BLaER1 (cell line): Measurements from ENCODE around the gene FBXW11.

Experiments used
- H3K27ac ChIP-seq: shearing (Covaris generic); formaldehyde crosslinking; 2 replicates; pipeline ENCODE4 v1.8.1; 2022
- H3K27me3 ChIP-seq: shearing (Covaris generic); formaldehyde crosslinking; 2 replicates; pipeline ENCODE4 v1.8.1; 2022
- H3K36me3 ChIP-seq: shearing (Covaris generic); formaldehyde crosslinking; 2 replicates; pipeline ENCODE4 v1.8.1; 2022
- H3K4me1 ChIP-seq: shearing (Covaris generic); formaldehyde crosslinking; 2 replicates; pipeline ENCODE4 v1.8.1; 2022
- H3K4me2 ChIP-seq: shearing (Covaris generic); formaldehyde crosslinking; 2 replicates; pipeline ENCODE4 v1.8.1; 2022
- H3K4me3 ChIP-seq: shearing (Covaris generic); formaldehyde crosslinking; 2 replicates; pipeline ENCODE4 v1.8.1; 2022
- H3K9ac ChIP-seq: shearing (Covaris generic); formaldehyde crosslinking; 2 replicates; pipeline ENCODE4 v1.8.1; 2022
- H3K9me3 ChIP-seq: shearing (Covaris generic); formaldehyde crosslinking; 2 replicates; pipeline ENCODE4 v1.8.1; 2022
- H4K20me1 ChIP-seq: shearing (Covaris generic); formaldehyde crosslinking; 2 replicates; pipeline ENCODE4 v1.8.1; 2022
- Cebpa-rat ChIP-seq: shearing (Covaris generic); IDR thresholded peaks from 2 replicates; pipeline ENCODE4 v1.8.1; 2022

The FBXW11 gene

DNA sequence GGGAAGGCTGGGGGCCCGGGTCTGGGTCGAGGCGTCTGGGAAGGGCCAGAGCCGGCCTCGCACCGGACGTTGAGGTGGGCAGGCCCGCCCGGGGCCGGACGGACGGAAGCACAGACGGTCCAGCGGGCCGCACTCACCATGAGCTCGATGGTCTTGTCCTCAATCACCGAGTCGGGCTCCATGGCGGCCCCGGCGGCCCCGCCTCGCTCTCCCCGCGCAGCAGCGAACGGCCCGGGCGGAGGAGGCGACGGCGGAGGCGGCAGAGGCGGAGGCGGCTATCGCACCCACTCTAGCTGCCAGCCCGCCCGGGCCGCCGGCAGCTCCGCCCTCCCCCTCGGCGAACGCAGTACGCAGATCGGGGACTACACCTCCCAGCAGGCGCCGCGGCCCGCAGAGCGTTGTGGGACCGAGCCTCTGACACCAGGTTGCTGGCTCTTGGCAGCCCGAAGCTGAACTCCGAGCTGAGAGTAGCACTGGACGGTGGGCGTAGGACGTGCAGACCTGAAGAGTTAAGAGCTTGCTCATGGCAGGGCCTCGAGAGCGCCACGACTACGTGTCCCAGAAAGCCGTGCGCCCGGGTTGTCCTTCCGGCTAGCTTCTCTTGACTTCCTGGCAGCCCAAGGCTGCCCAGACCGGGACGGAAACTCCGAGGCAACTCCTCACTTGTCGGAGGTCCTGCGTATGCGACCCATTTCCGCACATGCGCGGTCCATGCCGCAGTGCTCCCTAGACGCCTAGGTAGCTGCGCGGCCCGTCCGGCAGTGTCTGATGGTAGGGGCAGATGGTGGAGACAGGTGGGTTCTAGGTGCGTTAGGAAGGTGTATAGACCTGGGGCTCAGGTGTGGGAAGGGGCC is at the start of gene FBXW11:
Gene FBXW11, minus strand, starts transcription at position 318 of the 854 bp plus-strand sequence. Its CDS starts 136 bp downstream, at position 182.
- peaks cover 41% of the 10 kb centered on the region for H3K4me1 ChIP-seq
- H3K9ac ChIP-seq: peak within 1 kb of the TSS; percentile 97
- TF ChIP-seq Cebpa-rat: no peak
- H3K4me2 ChIP-seq: peak within 1 kb of the TSS; percentile 96
- H3K4me3 ChIP-seq: peak within 1 kb of the TSS; percentile 99
- no peaks in the 10 kb centered on the region for H3K27me3 ChIP-seq
- no peaks in the 10 kb centered on the region for H3K9me3 ChIP-seq
- no peaks in the 10 kb centered on the region for H3K36me3 ChIP-seq
- H3K27ac ChIP-seq: peak within 1 kb of the TSS; percentile 96
- peaks cover 43% of the 10 kb centered on the region for H4K20me1 ChIP-seq

DNA sequence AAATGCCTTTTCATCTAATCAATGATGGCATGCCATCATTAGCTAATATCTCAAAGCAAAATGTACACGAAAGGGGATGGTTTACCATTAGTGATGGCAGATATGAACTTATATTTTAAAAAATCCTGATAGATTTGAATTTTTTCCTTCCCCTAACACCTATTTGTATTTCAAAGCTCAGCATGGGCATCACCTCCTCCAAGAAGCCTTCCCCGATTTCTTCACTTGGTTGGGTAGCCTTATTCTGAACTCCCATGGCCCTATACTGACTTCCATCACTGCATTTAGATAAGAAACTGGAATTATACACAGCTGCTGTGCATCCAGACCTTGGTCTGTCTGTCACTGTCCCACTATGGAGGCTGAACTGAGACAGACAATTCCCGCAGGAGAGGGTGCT is 49.6 kb upstream of the FBXW11 start:
- Histone ChIP-seq H3K4me3 (no peak overlapping the region), H3K9ac (no peak overlapping the region), H3K4me2 (no peak overlapping the region), H3K4me1 (no peaks in the 10 kb centered on the region), H3K9me3 (no peaks in the 10 kb centered on the region), H3K27me3 (no peaks in the 10 kb centered on the region), H3K27ac (no peak overlapping the region), H4K20me1 (no peaks in the 10 kb centered on the region), H3K36me3 (peaks cover 97% of the 10 kb centered on the region)
- no peak for TF ChIP-seq Cebpa-rat

DNA sequence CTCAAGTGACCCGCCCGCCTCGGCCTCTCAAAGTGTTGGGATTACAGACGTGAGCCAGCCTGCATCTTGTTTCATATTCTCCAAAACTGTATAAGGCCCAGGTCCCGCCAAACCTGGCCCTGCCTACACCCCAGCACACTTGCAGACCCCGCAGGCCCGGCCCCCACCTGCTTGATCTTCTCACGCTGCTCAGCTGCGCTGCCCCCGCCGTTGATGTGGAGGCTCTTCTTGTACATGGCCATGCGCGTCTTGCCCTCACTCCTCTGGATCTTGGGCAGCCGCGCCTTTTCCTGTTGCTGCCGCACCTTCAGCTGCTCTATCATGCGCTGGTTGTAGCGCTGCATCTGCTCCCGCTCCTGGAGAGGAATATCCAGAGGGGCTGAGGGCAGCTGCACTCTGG is 49.0 kb upstream of the FBXW11 start:
- H3K36me3 ChIP-seq: peaks cover 97% of the 10 kb centered on the region
- no peaks in the 10 kb centered on the region for H3K4me1 ChIP-seq
- H3K27me3 ChIP-seq: no peaks in the 10 kb centered on the region
- no peaks in the 10 kb centered on the region for H3K9me3 ChIP-seq
- H4K20me1 ChIP-seq: no peaks in the 10 kb centered on the region
- no peak overlapping the region for H3K4me3 ChIP-seq
- no peak overlapping the region for H3K4me2 ChIP-seq
- no peak for TF ChIP-seq Cebpa-rat
- H3K27ac ChIP-seq: no peak overlapping the region
- H3K9ac ChIP-seq: no peak overlapping the region

DNA sequence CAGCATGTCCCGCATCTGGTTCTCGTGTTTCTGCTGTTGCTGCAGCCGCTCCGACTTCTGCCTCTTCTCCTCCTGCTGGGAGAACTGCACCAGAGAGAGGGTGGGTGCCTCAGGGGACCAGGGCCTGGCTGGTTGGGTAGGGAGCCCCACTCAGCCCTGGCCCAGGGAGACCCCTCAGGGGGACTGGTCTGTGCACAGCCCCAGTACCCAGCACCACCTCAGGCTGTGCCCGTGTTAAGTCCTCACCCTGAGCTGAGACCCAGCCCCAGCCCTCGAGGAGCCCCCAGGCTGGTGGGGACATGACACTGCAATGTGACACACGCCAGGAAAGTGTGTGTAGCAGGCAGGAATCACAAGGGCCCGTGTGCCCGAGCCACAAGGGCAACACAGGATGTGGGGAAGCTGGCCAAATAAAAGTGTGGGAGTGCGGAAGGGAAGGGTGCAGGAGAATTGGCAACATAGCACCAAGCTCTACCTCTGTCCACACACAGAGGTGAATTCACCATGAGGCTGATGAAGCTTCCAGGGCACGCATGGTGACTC is 48.2 kb upstream of the FBXW11 start:
- peaks cover 6% of the 10 kb centered on the region; the same call in 1 of the 2 replicates for H3K4me1 ChIP-seq
- no peak overlapping the region for H3K4me3 ChIP-seq
- TF ChIP-seq Cebpa-rat: no peak
- H3K27ac ChIP-seq: no peak overlapping the region
- no peak overlapping the region for H3K9ac ChIP-seq
- H3K36me3 ChIP-seq: peaks cover 97% of the 10 kb centered on the region
- H3K4me2 ChIP-seq: no peak overlapping the region
- H3K27me3 ChIP-seq: no peaks in the 10 kb centered on the region
- H4K20me1 ChIP-seq: no peaks in the 10 kb centered on the region
- H3K9me3 ChIP-seq: no peaks in the 10 kb centered on the region

GRCh38 chr5:172052450-172053236 is 46.2 kb upstream of the FBXW11 start:
- Histone ChIP-seq H4K20me1 (no peaks in the 10 kb centered on the region), H3K4me2 (no peak overlapping the region), H3K4me3 (no peak overlapping the region), H3K4me1 (peaks cover 20% of the 10 kb centered on the region), H3K9ac (no peak overlapping the region), H3K27me3 (no peaks in the 10 kb centered on the region), H3K36me3 (peaks cover 97% of the 10 kb centered on the region), H3K9me3 (no peaks in the 10 kb centered on the region), H3K27ac (no peak overlapping the region)
- no peak for TF ChIP-seq Cebpa-rat

GRCh38 chr5:172051643-172052339 is 45.4 kb upstream of the FBXW11 start:
- no peak for TF ChIP-seq Cebpa-rat
- H4K20me1 ChIP-seq: no peaks in the 10 kb centered on the region
- peaks cover 29% of the 10 kb centered on the region for H3K4me1 ChIP-seq
- H3K36me3 ChIP-seq: peaks cover 98% of the 10 kb centered on the region
- no peak overlapping the region for H3K9ac ChIP-seq
- H3K4me2 ChIP-seq: no peak overlapping the region
- no peak overlapping the region for H3K4me3 ChIP-seq
- H3K27ac ChIP-seq: no peak overlapping the region
- H3K9me3 ChIP-seq: no peaks in the 10 kb centered on the region
- no peaks in the 10 kb centered on the region for H3K27me3 ChIP-seq

DNA sequence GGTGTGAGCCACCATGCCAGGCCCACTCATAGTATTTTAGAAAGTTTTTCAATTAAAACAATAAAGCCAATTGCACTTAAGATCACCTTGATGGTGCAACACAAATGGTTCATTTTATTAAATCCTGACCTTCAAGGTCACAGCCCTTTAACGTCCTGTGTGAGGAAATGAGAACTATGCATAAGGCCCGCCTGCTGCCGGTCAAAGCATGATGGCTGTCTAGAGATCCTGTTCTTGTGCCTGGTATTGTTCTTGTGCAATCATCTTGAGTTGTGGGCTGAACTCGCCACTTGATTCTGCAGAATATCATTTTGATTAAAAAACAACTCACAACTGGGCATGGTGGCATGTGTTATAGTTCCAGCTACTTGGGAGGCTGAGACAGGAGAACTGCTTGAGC is 43.6 kb upstream of the FBXW11 start:
- no peak overlapping the region for H3K4me2 ChIP-seq
- no peak overlapping the region for H3K4me3 ChIP-seq
- TF ChIP-seq Cebpa-rat: no peak
- H3K9ac ChIP-seq: no peak overlapping the region
- H3K36me3 ChIP-seq: peaks cover 88% of the 10 kb centered on the region
- H3K4me1 ChIP-seq: peaks cover 46% of the 10 kb centered on the region
- no peaks in the 10 kb centered on the region for H4K20me1 ChIP-seq
- no peaks in the 10 kb centered on the region for H3K27me3 ChIP-seq
- no peak overlapping the region for H3K27ac ChIP-seq
- H3K9me3 ChIP-seq: no peaks in the 10 kb centered on the region

DNA sequence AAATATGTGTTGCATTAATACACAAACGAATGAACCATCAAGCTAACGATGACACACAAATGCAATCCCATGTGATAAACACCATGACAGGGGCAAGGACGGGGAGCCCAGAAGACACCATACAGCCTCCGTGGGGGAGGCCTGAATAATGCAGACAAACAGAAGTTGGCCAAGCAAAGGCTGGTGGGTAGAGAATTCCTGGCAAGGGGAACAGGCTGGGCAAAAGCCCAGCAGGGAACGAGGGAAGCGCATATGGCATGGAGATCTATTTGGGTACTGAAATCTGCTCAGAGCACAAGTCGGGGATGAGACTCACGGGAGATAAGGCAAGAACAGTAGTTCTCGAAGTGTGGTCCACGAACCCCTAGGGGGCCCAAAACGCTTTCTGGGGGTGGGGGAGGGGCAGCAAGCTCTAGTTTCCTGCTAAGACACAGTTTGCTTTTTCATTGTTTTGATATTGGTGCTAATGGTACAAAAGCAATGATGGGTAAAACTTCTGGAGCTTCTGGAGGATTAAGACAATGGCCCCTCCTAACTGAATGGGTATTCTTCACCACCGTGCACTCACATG is 42.9 kb upstream of the FBXW11 start:
- Histone ChIP-seq H3K9ac (no peak overlapping the region), H3K36me3 (peaks cover 87% of the 10 kb centered on the region), H3K4me3 (no peak overlapping the region), H3K27me3 (no peaks in the 10 kb centered on the region), H3K9me3 (no peaks in the 10 kb centered on the region), H3K4me2 (no peak overlapping the region), H4K20me1 (no peaks in the 10 kb centered on the region), H3K27ac (no peak overlapping the region), H3K4me1 (peaks cover 53% of the 10 kb centered on the region)
- TF ChIP-seq Cebpa-rat: no peak

GRCh38 chr5:172048539-172049101 is 42.2 kb upstream of the FBXW11 start:
- H4K20me1 ChIP-seq: no peaks in the 10 kb centered on the region
- peaks cover 60% of the 10 kb centered on the region for H3K4me1 ChIP-seq
- H3K36me3 ChIP-seq: peaks cover 87% of the 10 kb centered on the region

More at GRCh38 chr5:172048539-172049101, 42.2 kb upstream of the FBXW11 start:
- no peak overlapping the region for H3K4me2 ChIP-seq
- no peak overlapping the region for H3K27ac ChIP-seq
- TF ChIP-seq Cebpa-rat: no peak
- no peaks in the 10 kb centered on the region for H3K9me3 ChIP-seq
- no peak overlapping the region for H3K4me3 ChIP-seq
- H3K27me3 ChIP-seq: no peaks in the 10 kb centered on the region
- no peak overlapping the region for H3K9ac ChIP-seq
